ES-I3 (cell line): ENCODE data around the gene TMEM167A.
A peak's percentile ranks its signal among the peaks of the same experiment; 100 is the strongest.

Source experiments
- H3K36me3 ChIP-seq: 2 replicates; pipeline ENCODE4 v1.6.1; 2013; ENCODE audit warnings: mild to moderate bottlenecking, low read length, control low read depth, moderate library complexity; ENCODE audit not compliant: insufficient read depth
- H3K4me1 ChIP-seq: 2 replicates; pipeline ENCODE4 v1.6.1; 2013; ENCODE audit warnings: mild to moderate bottlenecking, control low read depth, low read length; ENCODE audit not compliant: insufficient read depth
- H3K9ac ChIP-seq: 2 replicates; pipeline ENCODE4 v1.6.1; 2013; ENCODE audit warnings: low read depth, mild to moderate bottlenecking, low read length, moderate library complexity
- H3K9me3 ChIP-seq: 2 replicates; pipeline ENCODE4 v1.6.1; 2013; ENCODE audit warnings: mild to moderate bottlenecking, low read length, moderate library complexity; ENCODE audit not compliant: control insufficient read depth, insufficient read depth

TMEM167A gene

DNA sequence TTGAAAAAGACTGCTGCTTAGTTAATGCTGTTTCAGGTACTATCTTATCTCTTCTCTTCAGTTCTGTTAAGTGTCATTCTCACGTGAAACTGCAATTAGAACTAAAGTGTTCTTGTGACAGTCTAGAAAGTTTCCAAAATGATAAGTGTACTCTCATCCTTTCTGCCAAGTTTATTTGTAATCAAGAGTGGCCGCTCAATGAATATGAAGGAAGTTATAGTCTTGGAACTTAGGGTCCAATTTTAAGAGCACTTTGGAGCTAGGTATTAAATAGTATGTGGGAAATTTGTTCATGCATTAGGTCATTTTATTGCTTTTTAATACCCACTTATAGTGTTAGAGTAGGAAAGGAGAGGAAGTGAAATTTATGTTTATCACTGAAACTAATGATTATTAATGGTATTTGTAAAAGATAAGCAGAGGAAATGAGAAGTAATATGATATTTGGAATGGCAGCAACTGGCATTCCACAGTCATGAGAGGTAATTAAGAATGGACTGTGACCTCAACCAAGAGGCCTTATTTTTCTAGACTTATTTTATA lies 20.6 kb upstream of the TMEM167A start:
- H3K9me3 ChIP-seq, result peaks cover 8% of the 10 kb centered on the region
- H3K36me3 ChIP-seq, result no peaks in the 10 kb centered on the region
- peaks cover 17% of the 10 kb centered on the region for H3K4me1 ChIP-seq
- no peak overlapping the region for H3K9ac ChIP-seq

DNA sequence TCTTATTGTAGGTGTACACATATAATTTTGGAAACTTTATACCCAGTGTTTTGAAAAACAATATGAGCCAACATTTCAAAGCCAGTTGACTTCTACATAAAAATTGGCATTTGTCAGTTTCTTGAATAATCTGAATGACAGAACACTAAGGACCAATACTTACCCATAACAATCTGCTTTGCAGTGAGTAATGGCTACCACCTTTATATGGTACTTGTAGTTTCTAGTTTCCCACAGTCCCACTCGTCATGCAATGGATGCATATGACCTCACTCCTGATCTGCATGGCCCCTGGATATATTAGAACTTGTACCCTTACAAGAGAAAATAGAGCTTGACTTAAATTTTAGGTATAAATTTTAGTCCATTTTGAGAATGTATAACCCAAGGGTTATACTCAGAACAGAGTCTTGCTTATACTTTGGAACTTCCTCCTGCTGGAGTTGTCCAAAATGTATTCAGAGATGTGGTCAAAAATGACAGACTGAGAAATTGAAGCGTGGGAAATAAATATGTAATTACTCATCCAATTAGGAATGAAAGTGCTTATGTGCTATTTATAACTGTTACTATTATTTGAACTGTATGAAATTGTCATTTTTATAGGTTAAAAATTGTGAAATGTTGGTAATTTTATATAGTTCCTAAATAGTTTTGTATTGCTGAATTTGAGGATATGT lies 19.6 kb upstream of the TMEM167A start:
- no peaks in the 10 kb centered on the region for H3K36me3 ChIP-seq
- no peak overlapping the region for H3K9ac ChIP-seq
- peaks cover 17% of the 10 kb centered on the region for H3K4me1 ChIP-seq
- peaks cover 8% of the 10 kb centered on the region for H3K9me3 ChIP-seq

DNA sequence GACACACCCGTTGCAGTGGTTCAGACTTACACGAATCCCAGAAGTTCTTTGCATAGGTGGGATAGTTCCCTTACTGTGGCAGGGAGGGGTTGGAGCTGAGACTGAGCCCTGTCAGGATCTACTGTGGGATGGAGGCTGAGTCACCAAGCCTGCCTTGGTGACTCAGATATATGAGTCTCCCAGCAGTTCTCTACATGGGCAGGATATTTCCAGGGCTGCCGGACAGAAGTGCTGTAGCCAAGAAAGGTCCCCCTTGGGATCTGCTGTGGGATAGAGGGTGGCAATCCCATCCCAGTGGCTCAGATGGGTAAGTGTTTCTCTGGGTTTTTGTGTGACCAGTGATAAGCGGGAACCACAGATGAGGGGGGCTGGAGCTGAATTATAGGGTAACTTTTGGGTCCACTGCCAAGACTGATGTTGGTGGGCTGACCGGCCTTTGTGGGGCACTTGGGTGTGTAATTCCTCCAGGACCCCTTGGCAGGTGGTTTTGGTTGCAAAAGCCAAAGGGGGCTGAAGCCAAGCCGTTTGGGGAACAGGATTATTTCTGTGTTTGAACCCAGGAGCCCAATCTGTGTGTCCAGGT lies 18.9 kb upstream of the TMEM167A start:
- Histone ChIP-seq H3K4me1 (peaks cover 17% of the 10 kb centered on the region), H3K9ac (no peak overlapping the region), H3K36me3 (no peaks in the 10 kb centered on the region), H3K9me3 (peaks cover 8% of the 10 kb centered on the region)

DNA sequence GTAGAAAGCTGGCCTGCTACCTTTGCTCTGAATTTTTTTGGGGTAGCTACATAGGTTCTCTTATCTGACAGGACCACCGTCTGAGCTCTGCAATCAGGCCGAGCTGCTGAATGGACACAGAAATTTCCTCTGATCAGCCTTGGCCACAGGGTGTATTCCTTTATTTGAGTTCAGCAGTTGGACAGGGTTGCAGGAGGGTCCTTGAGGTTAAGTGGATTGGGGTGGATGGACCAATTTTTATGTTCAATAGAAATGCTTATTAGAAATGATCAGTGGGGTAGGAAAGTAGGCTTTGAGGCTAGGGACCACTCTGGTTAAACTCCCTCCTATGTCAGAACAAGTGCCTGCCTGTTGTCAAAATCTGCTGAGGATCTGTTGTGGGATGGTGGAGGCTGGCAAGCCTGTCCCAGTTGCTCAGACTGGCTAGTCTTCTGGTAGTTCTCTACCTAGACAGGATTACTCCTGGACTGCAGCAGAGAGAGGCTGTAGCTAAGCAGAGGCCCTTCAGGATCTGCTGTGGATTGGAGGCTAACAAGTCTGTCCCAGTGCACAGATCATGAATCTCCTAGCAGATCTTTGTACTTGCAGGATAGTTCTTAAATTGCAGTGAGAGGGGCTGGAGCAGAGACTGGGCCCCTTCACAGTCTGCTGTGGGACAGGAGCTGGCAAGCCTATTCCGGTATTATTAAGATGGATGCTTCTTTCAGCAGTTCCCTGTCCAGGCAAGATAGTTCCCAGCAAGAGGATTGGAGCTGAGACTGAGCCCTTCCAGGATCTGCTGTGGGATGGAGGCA lies 18.2 kb upstream of the TMEM167A start:
- H3K9ac ChIP-seq, result no peak overlapping the region
- H3K36me3 ChIP-seq, result no peaks in the 10 kb centered on the region
- H3K4me1 ChIP-seq, result peaks cover 17% of the 10 kb centered on the region
- H3K9me3 ChIP-seq, result peaks cover 10% of the 10 kb centered on the region

DNA sequence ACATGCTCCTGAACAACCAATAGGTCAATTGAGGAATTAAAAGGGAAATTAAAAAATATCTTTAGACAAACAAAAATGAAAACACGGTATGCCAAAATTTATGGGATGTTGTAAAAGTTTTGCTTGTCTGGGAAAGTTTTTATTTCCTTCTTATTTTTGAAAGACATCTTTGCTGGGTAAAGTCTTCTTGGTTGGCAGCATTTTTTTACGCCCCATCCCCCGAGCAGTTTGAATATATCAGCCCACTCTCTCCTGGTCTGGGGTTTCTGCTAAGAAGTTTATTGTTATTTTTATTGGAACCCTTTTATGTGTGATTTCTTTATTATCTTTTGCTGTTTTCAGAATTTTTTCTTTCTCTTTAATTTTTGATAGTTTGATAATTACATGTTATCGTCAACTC lies 16.5 kb upstream of the TMEM167A start:
- H3K36me3 ChIP-seq, result no peaks in the 10 kb centered on the region
- H3K9me3 ChIP-seq, result peaks cover 14% of the 10 kb centered on the region
- peaks cover 10% of the 10 kb centered on the region; the same call in 1 of the 2 replicates for H3K4me1 ChIP-seq
- no peak overlapping the region for H3K9ac ChIP-seq

DNA sequence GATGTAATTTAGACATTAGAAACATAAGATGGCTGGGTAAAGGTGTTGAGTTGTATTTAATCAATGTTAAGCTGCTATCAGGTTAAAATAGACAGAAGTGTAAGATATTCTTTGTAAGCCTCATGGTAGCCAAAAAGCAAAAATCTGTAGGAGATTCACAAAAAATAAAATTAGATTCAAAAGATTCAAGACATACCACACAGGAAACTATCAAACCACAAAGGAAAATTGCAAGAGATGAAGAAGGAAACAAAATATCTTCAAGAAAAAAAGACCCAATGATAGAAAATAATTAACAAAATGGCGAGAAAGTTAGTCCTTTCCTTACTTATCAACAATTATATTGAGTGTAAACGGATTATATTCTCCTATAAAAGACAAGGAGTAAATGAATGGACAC lies 15.4 kb upstream of the TMEM167A start:
- H3K9me3 ChIP-seq, result peaks cover 14% of the 10 kb centered on the region
- H3K4me1 ChIP-seq, result peaks cover 10% of the 10 kb centered on the region; the same call in 1 of the 2 replicates
- H3K9ac ChIP-seq, result no peak overlapping the region
- no peaks in the 10 kb centered on the region for H3K36me3 ChIP-seq

DNA sequence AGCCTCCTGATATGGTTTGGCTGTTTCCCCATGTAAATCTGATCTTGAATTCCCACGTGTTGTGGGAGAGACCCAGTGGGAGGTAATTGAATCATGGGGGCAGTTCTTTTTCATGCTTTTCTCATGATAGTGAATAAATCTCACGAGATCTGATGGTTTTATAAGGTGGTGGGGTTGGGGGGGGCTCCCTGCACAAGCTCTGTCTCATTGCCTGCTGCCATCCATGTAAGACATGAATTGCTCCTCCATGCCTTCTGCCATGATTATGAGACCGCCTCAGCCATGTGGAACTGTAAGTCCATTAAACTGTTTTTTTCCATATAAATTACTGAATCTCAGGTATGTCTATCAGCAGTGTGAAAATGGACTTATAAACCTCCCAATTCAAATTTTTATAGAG lies 13.0 kb upstream of the TMEM167A start:
- H3K36me3 ChIP-seq, result no peaks in the 10 kb centered on the region
- no peaks in the 10 kb centered on the region for H3K4me1 ChIP-seq
- H3K9ac ChIP-seq, result no peak overlapping the region
- peaks cover 14% of the 10 kb centered on the region for H3K9me3 ChIP-seq

DNA sequence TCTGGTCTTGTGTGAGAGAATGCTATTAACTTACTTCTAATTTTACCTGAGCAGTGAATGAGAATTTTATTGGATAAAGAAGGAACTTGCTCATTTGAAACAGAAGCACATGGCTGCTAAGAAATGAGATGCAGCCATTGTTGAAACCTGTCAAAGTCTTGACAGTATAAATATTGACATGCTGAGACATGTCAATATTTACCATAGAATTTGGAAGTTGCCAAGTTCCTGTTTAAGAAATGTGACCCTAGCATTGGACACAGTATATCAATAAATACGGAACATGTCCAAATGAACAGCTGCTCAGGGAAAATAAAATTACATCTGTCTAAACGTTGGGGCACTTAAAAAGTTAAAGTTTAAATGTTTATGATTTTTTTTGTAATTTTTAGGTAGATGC lies 7.9 kb upstream of the TMEM167A start:
- Histone ChIP-seq H3K9me3 (peaks cover under 1% of the 10 kb centered on the region; the same call in 1 of the 2 replicates), H3K9ac (no peak overlapping the region), H3K4me1 (no peaks in the 10 kb centered on the region), H3K36me3 (no peaks in the 10 kb centered on the region)

DNA sequence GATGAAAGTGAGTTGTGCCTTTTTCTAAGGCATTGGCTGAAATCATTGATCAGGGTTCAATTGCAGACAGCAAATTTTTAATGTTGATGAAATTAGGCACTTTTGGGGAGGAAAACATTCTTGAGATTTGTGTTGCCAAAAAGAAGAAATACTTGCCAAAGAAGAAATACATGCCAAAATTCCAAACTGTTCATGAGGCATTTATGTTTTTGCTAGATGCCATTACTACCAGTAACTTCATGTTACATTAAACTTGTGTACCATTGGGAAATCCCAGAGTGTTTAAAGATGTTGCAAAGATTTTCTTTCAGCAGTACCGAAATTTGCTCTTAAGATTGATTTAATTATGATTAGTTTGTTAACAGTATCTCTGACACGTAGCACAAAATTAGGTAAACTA lies 7.1 kb upstream of the TMEM167A start:
- Histone ChIP-seq H3K4me1 (no peaks in the 10 kb centered on the region), H3K36me3 (no peaks in the 10 kb centered on the region), H3K9me3 (no peaks in the 10 kb centered on the region), H3K9ac (no peak overlapping the region)

DNA sequence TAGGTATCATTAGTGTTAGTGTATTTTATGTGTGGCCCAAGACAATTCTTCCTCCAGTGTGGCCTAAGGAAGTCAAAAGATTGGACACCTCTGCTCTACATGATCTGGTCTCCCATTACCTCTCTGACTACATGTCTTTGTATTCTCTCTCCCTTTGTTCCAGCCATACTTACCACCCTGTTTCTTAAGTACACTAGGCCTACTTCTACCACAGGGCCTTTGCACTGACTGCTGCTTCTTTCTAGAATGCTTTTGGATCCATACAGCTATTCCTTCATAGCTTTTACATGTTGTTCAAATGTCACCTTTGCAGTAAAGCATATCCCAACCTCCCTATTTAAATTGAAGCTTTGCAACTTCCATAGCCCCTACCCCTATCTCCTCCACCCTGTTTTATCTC lies 5.6 kb upstream of the TMEM167A start:
- Histone ChIP-seq H3K9me3 (no peaks in the 10 kb centered on the region), H3K36me3 (no peaks in the 10 kb centered on the region), H3K4me1 (no peaks in the 10 kb centered on the region), H3K9ac (no peak overlapping the region)

DNA sequence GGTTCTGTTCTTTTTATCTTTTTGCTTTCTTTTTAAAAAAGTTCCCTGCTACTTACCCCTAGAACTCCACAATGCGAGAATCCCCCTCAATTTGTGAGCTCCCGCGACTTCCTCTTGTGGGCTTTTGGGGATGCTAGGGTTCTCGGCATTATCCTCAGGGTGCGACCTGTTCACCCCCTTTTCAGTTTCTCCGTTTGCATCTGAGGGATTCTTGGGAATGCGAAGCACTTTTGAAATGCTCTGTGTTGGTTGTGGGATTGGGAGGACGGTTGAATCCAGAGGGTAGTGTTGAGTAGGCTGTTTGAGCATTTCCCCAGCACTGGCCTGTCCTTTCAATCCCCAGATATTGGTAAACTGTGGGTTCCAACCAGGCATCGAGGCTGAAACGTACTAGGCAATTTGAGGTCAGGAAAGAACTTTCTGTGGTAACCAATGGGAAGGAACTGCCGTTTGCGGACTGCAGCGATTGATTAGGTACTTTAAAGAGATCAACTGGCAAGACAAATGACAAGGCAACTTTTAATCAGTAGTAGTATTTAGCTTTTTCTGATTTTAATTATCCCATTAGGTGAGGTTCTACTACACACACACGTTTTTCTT lies 568 bp upstream of the TMEM167A start:
- H3K9me3 ChIP-seq, result no peaks in the 10 kb centered on the region
- H3K4me1 ChIP-seq, result peaks cover 7% of the 10 kb centered on the region
- H3K9ac ChIP-seq, result peak overlapping the region; percentile 91
- H3K36me3 ChIP-seq, result no peaks in the 10 kb centered on the region; the same call in 1 of the 2 replicates

DNA sequence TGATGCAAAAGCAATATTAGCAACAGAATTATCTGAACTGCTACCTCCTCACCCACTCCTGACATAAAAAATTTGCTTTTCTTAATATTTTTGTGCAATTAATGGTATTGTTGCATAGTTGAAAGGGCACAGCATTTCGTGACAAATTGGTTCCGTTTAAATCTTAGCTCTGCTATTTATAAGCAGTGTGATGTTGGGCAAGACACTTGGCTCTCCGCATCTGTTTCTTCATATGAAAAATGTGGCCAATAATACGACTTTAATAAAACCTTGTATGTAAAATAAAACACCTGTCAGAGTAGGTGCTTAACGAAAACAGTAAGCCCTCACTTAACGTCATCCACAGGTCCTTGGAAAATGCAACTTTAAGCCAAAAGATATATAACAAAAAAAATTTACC lies 4.2 kb downstream of the TMEM167A start:
- Histone ChIP-seq H3K4me1 (peaks cover 19% of the 10 kb centered on the region), H3K9ac (no peak overlapping the region), H3K36me3 (no peaks in the 10 kb centered on the region; the same call in 1 of the 2 replicates), H3K9me3 (no peaks in the 10 kb centered on the region)

DNA sequence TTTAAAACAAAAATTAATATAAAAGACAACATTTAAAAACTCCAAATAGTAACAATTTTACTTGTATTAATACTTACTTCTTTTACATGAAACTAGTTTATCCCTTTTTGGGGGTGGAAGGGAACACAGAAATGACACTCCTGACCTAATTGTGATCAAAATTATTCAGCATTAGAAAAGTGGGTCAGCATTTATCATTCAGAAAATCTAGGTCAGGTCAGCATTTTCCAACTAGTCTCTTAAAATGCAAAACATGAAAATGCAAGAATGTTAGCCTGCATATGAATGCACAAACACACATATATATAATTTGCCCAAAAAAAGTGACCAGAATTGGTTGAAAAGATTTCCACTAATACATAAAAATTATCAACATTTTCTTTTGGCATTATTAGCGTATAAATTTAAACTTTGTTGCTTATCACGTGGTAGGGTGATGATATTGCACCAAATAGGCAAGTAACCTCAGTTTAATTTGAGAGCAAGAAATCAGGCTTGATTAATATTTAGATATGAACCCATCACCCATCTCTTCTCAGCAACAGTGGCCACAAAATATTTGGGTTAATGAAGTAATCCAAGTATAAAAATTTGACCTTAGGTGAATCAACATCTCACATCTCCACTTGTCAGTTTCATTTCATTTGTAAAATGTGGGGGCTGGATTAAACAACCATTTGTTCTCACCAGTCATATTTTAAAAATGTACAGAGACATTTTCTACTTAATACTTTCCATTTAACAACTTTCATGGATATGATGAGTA lies 5.7 kb downstream of the TMEM167A start:
- no peaks in the 10 kb centered on the region; the same call in 1 of the 2 replicates for H3K36me3 ChIP-seq
- no peak overlapping the region for H3K9ac ChIP-seq
- H3K4me1 ChIP-seq, result peaks cover 29% of the 10 kb centered on the region
- H3K9me3 ChIP-seq, result no peaks in the 10 kb centered on the region
